NCI-H2196 (cell line): ENCODE data around the gene GNAS-AS1.

Source experiments
- DNase-seq: peaks from one replicate; lab custom pipeline; 2025; ENCODE audit not compliant: unreplicated experiment; lab: John Stamatoyannopoulos, UW

The GNAS-AS1 gene

GRCh38 chr20:58787211-58788005 lies 63.3 kb downstream of the GNAS-AS1 start:
- DNase-seq: no peak

GRCh38 chr20:58784321-58785074 lies 66.2 kb downstream of the GNAS-AS1 start:
- DNase-seq: no peak

- no peak for DNase-seq
Measured at GRCh38 chr20:58783511-58784011, 67.1 kb downstream of the GNAS-AS1 start.

GRCh38 chr20:58781138-58781537 lies 69.6 kb downstream of the GNAS-AS1 start:
- DNase-seq: no peak

GRCh38 chr20:58778760-58779159 lies 71.9 kb downstream of the GNAS-AS1 start:
- no peak for DNase-seq

GRCh38 chr20:58777657-58778056 lies 73.0 kb downstream of the GNAS-AS1 start:
- DNase-seq: no peak

GRCh38 chr20:58776109-58776508 lies 74.6 kb downstream of the GNAS-AS1 start:
- no peak for DNase-seq

GRCh38 chr20:58775371-58775770 lies 75.3 kb downstream of the GNAS-AS1 start:
- DNase-seq: no peak

GRCh38 chr20:58774667-58775263 lies 75.9 kb downstream of the GNAS-AS1 start:
- no peak for DNase-seq

- DNase-seq: no peak
Measured at GRCh38 chr20:58774214-58774613, 76.5 kb downstream of the GNAS-AS1 start.

GRCh38 chr20:58772786-58773185 lies 77.9 kb downstream of the GNAS-AS1 start:
- DNase-seq: no peak
